ENCODE results near the gene DNAJB2.

The DNAJB2 gene

GRCh38 chr2:219279151-219279915, at the start of gene DNAJB2:
Gene DNAJB2, plus strand, starts transcription at chr2:219279366. Its CDS starts 468 bp downstream, at chr2:219279834.
- DNase-seq (ENCODE audit: low read depth in 2 of 2): peak; percentile 99

DNA sequence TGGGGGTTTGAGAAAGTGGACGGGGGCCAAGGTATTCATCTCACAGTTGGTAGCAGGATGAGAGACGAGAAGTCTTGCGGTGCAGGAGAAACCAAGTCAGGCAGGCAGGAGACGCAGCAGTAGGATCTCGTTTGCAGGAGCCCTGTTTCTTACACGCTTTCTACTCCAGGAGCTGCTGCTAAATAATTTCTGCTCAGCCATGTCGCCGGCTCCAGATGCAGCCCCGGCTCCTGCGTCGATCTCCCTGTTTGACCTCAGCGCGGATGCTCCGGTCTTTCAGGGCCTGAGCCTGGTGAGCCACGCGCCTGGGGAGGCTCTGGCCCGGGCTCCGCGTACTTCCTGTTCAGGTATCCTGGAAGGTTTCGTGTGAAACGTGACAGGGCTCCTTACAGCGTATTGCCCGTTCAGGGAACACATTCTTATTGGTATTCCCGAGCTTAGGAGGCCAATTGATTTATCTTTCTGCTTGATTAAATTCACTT, 49.1 kb upstream of the DNAJB2 start:
- DNase-seq (ENCODE audit: low read depth in 2 of 2): peak in 1 of 2 donors; percentile 16

DNA sequence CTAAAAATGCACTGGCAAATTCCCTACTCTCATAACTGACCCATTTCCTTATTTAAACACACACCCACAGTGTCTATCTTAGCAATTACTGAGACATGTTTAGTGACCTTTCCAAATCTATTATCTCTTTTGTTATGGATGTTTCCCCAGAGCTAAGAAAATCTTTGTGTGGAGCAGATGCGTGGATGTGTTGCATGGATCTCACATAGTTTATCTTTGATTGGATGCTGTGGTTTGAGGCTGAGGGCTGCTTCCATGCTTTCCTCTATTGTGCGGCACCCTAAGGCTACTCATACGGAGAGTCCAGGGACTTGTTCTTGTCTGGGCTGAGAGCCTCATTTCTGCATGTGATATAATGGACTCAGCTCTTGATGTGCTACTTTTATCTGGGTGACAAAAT, 44.8 kb upstream of the DNAJB2 start:
- DNase-seq (ENCODE audit: low read depth in 2 of 2): no peak

DNA sequence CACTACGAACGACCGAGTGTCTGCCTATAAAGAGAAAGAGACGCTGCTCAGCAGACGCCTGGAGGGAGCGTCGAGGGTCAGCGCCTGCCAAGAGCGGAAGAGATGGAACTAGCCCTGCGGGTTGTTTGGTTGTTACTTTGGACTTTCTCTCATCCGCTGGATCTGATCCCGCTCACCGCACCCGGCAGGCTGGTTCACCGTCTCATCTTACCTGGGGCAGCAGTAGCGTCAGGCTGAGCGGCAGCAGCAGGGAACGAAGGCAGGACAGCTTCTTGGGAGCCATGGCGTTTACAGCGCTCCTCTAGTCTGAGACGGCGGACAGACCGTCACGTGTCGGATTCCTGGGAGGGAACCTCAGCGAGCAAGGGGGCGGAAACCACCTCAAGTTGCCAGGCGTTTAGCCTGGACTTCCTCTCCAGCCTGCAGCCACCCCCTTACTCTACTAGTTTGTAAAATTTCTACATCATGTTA, 35.8 kb upstream of the DNAJB2 start:
- no peak for DNase-seq (ENCODE audit: low read depth in 2 of 2)

GRCh38 chr2:219244789-219245147, 34.4 kb upstream of the DNAJB2 start:
- DNase-seq (ENCODE audit: low read depth in 2 of 2): no peak

DNA sequence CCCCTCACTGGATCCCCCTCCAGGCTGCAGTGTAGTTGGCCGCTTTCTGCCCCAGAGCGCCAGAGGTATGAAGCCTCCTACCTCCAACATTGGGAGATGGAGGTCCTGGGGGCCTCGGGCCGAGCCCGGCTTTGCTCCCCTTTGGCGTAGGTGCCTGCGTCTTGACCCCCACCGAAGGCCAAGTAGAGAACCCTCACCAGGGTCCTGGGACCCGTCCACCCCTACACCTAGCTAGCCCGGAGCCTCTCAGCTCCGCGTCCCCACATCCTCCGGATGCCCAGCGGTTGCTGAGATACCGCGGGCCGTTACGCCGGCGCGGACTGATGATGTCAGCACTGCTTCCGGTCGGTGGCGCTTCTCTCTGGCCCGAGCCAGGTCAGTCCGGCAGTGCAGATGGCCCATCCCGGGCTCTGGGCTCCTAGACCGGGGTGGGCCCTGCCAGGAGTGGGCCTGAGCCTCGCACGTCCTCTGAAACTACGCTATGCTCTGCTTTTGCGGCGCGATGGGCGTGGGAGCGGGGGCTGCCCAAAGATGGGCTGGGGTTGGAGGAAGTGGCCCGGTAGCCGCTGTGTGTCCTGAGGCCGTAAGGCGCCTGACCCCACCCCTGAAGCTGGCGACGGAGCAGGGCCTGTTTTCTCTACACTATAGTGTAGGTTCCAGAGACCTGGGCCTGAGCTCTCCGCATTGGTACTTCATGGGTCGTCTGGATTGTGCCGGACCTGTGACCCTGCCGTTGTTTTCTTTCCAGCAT, 33.8 kb upstream of the DNAJB2 start, which contains the start of the genes GLB1L and STK16:
GLB1L (minus strand) TSS at position 297 of the 751 bp plus-strand sequence. CDS start 1,871 bp downstream, outside the sequence.
STK16 (plus strand) TSS at position 332 of the 751 bp plus-strand sequence. CDS start 521 bp downstream, outside the sequence.
- DNase-seq (ENCODE audit: low read depth in 2 of 2): peak; percentile 75 to 78

DNA sequence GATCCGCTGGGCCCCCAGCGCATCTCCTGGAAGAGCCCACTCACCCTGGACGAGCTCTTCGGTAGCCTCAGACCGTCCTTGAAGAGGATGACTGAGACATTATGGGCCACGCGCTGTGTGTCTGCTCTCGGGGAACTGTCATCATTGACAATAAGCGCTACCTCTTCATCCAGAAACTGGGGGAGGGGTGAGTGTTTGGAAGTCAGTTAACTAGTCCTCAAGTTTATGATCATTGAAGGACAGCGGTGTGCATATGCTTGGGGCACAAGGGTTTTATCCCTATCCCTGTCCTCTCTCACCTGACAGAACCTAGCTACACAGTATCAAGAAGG, 33.3 kb upstream of the DNAJB2 start:
- DNase-seq (ENCODE audit: low read depth in 2 of 2): no peak

DNA sequence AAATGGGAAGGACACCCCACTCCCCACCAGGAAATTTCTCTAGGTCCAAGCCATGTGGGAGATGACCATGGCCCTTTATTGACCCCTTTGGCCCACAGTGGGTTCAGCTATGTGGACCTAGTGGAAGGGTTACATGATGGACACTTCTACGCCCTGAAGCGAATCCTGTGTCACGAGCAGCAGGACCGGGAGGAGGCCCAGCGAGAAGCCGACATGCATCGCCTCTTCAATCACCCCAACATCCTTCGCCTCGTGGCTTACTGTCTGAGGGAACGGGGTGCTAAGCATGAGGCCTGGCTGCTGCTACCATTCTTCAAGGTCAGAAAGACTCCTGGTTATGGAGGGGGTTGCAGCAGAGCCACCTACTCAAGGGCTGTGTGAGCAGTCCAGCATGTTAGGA, 32.6 kb upstream of the DNAJB2 start:
- DNase-seq (ENCODE audit: low read depth in 2 of 2): no peak

GRCh38 chr2:219247678-219248642, 31.2 kb upstream of the DNAJB2 start:
- DNase-seq (ENCODE audit: low read depth in 2 of 2): peak; percentile 47 to 74

GRCh38 chr2:219248845-219249202, 30.3 kb upstream of the DNAJB2 start:
- DNase-seq (ENCODE audit: low read depth in 2 of 2): no peak

- no peak for DNase-seq (ENCODE audit: low read depth in 2 of 2)
These were observed 29.8 kb upstream of the DNAJB2 start for GRCh38 chr2:219249203-219249980.

DNA sequence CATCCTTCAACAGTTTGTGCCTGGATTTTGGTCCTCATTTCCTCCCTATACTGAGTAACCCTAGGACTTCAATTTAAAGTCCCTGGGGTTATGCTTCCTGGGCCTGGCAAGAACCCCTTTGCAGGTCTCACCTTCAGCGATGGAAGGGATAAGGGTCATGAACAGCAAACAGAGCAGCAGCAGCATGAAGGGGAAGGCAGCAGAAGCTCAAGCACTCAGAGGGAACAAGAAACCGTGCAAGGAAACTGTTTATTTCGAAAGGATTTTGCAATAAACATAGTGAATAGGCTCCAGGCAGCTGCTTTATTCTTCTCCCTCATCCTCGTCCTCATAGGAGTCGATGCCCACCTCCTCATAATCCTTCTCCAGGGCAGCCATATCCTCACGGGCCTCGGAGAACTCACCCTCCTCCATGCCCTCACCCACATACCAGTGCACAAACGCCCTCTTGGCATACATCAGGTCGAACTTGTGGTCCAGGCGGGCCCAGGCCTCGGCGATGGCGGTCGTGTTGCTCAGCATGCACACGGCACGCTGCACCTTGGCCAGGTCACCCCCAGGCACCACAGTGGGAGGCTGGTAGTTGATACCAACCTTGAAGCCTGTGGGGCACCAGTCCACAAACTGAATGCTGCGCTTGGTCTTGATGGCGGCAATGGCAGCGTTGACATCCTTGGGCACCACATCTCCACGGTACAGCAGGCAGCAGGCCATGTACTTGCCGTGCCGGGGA, 29.0 kb upstream of the DNAJB2 start:
- no peak for DNase-seq (ENCODE audit: low read depth in 2 of 2)

GRCh38 chr2:219251656-219252055, 27.5 kb upstream of the DNAJB2 start:
- DNase-seq (ENCODE audit: low read depth in 2 of 2): no peak

DNA sequence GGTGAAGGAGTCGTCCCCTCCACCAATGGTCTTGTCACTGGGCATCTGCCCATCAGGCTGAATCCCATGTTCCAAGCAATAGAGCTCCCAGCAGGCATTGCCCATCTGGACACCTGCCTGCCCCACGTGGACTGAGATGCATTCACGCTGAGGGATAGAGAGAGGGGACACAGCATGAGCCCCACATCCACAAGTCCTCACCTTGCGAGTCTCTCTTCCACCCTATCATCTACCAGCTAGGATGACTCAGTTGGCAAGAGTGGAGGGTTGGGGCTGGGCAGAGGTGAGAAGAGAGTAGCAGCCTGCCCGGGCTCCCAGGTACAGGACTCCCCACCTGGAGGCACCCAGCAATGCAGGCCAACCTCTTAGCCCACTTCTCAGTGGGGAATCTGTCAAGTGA, 27.1 kb upstream of the DNAJB2 start:
- no peak for DNase-seq (ENCODE audit: low read depth in 2 of 2)

- DNase-seq (ENCODE audit: low read depth in 2 of 2): peak in 1 of 2 donors; percentile 18
These were observed 26.6 kb upstream of the DNAJB2 start for GRCh38 chr2:219252570-219252899.

DNA sequence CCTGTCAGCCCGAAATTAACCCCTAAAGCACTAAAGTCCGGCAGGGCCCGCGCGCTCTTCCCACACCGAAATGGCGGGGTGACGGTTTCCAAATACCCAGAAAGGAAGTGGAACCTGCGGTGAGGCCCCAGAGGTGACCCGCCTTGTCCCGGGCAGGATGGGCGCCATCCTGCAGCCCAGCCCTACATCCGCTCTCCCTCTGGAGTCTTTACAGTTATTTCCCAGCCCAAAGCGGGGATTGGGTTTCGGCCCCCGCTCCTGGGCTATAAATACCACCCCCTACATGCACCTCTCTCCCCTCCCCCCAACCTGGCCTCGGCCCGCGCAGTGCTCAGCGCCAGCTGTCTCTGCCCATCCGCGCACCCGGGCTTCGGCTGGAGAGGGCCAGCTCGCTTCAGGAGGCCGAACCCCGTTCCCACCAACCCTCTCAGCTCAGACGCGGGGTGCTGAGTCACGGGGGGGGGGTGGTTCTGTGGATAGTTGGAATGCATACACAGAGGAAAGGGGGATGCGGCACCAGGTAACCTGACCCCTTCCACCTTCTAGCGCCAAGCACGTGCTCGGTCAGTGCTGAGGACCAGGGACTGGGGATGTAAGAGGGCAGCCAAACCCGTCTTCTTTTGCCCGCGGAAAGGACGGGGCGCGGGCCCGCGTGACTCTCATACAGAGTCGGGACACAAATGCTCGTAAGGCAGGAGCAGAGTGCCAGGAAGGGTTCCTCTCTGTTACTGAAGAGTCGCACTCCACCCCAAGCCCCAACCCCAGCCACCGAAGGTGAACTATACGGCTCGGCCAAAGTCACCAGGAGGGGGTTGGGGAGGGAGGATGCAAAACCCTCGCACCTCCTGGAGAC, 26.0 kb upstream of the DNAJB2 start, which contains the start of gene TUBA4B:
TUBA4B (plus strand) TSS at position 344 of the 853 bp plus-strand sequence; CDS start at position 509, 165 bp downstream.
- peak in 1 of 2 donors; percentile 7 for DNase-seq (ENCODE audit: low read depth in 2 of 2)

DNA sequence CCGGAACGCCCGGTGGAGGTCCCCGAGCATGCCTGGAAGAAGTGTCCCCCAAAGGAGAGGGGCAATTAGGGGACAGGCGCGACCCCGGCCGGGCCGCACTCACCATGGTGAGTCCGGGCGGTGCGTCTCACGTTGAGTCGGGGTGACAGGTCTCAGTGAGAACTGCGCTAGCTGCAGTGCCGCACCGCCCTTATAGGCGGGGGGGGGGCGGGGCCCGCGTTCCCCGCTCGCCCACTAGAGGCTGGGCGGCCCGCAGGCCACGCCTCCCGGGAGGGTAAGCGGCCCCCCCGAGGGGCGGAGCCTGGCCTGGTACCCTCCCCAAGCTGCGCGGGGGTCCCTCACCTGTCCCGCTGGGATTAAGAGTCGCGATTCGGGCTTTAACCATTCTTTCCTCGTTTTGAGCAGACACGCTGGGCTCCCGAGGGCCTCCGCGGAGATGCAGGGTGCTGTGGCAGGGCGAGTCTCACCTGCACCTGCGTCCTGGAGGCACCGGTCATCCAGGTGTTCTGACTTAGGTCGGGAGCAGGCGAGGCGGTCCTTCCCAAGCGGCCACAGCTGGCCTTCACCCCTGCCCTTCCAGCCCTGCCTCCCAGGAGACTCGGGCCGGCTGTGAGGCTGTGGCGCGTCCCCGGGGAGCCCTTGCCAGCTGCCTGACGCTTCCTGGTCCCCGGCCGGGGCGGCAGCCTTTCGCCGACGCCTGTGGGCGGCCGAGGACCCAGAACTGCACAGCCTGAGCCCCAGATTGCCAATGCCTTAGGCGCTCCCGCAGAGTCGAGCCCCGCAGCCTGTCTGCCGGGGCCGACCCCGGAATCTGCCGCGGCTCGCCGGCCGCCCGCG, 25.2 kb upstream of the DNAJB2 start, which contains the start of gene TUBA4A:
TUBA4A (minus strand) TSS at position 166 of the 837 bp plus-strand sequence; CDS start at position 106, 60 bp downstream.
- DNase-seq (ENCODE audit: low read depth in 2 of 2): peak; percentile 80 to 83

DNA sequence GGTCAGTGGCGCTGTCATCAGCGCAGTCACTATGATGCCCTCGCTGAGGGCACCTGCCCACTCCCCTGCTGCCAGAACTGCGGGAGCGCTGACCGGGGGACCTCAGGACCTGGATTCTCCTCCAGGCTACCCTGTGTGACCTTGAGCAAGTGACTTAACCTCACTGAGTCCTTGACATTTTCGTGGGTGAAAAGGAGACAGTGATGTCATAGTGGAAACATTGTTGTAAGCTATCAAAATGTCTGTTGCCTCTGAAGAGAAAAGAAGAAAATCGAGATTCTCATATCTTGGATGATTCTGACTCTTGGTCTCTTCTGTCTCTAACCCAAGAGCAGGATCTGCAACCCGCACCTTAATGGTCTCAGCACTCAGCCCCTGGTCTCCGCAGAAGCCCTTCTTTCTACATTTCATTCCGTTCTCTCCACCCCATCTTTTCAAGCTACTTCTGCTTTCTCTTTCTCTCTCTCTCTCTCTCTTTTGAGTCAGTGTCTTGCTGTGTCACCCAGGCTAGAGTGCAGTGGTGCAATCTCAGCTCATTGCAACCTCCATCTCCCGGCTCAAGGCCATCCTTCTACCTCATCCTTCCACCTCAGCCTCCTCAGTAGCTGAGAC, 24.5 kb upstream of the DNAJB2 start:
- DNase-seq (ENCODE audit: low read depth in 2 of 2): peak in 1 of 2 donors; percentile 15
